Naive thymus-derived CD8-positive, alpha-beta T cell (primary cell): ENCODE measurements around the gene MAB21L1. TPM values are rescaled to one million over a fixed set of nuclear protein-coding genes. Genes with fewer than 3 reads are reported as not detected.

ENCODE experiments used
- ATAC-seq, 2 donors: fragments of 150-1000 bp; cut with Tn5 transposase in 1 of 2; sonication (Bioruptor Pico), chemical (Tn5 transposase) in 1 of 2; 1 replicate in 1 of 2; 2 replicates in 1 of 2; pipeline ENCODE4 v1.10.0; 2021; ENCODE audit warnings: mild to moderate bottlenecking in 2 of 2, moderate library complexity in 2 of 2
- POLR2A ChIA-PET: fragments of 350-600 bp; sonication (Branson Sonifier 250); formaldehyde crosslinking; loops from one replicate; lab custom pipeline; 2021; ENCODE audit warnings: antibody characterized with exemption; lab: Charles Lee
- DNase-seq, 10 donors: peaks; one replicate each; pipeline versions ENCODE4 v3.0.0 to v3.0.0-alpha.2; 2020 to 2022
- H3K27ac Mint-ChIP-seq, 10 donors: one replicate each; pipeline ENCODE4 v1.8.0; 2020 to 2022; ENCODE audit warnings: mild to moderate bottlenecking in 10 of 10, mixed read lengths in 10 of 10, moderate library complexity in 4 of 10, inconsistent platforms in 1 of 10
- H3K27me3 Mint-ChIP-seq, 5 donors: one replicate each; pipeline ENCODE4 v1.8.0; 2021 to 2022; ENCODE audit warnings: mixed read lengths in 5 of 5
- H3K36me3 Mint-ChIP-seq, 3 donors: one replicate each; pipeline ENCODE4 v1.8.0; 2020 to 2022; ENCODE audit warnings: mixed read lengths in 3 of 3, mild to moderate bottlenecking in 2 of 3, inconsistent platforms in 1 of 3
- H3K4me1 Mint-ChIP-seq, 4 donors: one replicate each; pipeline ENCODE4 v1.8.0; 2021 to 2022; ENCODE audit warnings: mixed read lengths in 4 of 4
- H3K4me3 Mint-ChIP-seq, 10 donors: one replicate each; pipeline ENCODE4 v1.8.0; 2020 to 2022; ENCODE audit warnings: mild to moderate bottlenecking in 10 of 10, mixed read lengths in 10 of 10, moderate library complexity in 6 of 10, inconsistent platforms in 1 of 10
- H3K9me3 Mint-ChIP-seq, 9 donors: one replicate each; pipeline ENCODE4 v1.8.0; 2020 to 2022; ENCODE audit warnings: mixed read lengths in 9 of 9, mild to moderate bottlenecking in 3 of 9, inconsistent platforms in 1 of 9, moderate library complexity in 1 of 9
- polyA plus RNA-seq, 3 donors: library from polyadenylated mRNA; unstranded; fragments of 300-500 nt; fragmentation: Illumina TruSeq; gene quantifications; one replicate each; pipeline ENCODE4 v1.2.3, GENCODE V29; 2021
- total RNA-seq, 8 experiments: library from RNA in 2 of 8; stranded (reverse) in 2 of 8; gene quantifications; one replicate each; pipeline ENCODE4 v1.2.3 and lab custom pipeline; 2021 to 2026

The MAB21L1 gene
- not detected for total RNA-seq
- not detected for polyA plus RNA-seq
- 0 reads per million in 6 experiments for total RNA-seq (lab: John Stamatoyannopoulos, UW)

DNA sequence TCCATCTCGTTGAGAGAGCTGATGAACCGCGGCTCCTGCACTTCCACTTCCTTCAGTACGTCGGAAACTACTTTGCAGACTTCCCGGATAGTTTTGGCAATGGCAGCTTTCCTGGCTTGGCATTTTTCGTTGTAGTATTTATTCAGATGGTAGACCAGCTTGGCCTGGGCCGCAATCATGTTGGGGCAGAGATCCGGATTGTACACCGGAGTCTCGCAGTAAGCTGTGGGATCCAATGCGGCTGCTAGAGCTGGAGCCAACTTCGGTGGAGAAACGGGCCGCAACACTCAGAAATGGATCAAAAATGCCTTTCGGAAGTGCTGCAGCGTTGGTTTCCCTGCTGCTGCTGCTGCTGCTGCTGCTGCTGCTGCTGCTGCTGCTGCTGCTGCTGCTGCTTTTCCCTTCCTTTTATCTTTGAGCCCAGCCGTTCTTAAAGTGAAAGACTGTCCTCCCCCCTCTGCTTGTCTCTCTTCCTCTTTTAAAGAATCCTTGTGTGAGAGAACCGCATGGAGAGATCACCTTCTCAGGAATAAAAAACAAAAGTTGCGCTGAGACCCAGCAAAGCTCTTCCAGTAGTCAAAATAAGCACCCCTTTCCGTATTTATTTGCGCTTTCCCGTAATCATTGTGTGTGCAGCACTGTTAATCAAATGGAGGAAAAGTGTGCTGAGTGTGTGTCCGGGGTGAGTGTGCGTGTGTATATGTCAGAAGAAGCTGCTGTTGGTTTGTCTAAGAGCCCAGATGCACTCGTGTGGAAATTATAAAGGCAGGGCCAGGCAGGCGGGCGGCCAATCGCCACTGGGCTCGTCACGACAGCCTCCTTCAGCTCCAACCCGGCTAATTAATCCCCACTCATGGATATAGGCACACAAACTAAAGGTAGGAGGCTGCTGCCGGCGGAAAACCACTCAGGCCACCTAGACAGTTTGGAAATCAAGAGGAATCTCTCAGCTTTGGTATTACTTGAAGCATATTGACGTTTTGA is at the start of gene MAB21L1:
Gene MAB21L1, minus strand, starts transcription at position 730 of the 984 bp plus-strand sequence. Its CDS starts 551 bp downstream, at position 179.
- Mint-ChIP-seq H3K4me1 (peaks cover 18 to 48% (median 42%) of the 10 kb centered on the region in 4 donors), H3K9me3 (peaks cover 0 to 31% (median 7%) of the 10 kb centered on the region in 9 donors), H3K36me3 (peaks cover 7 to 26% (median 10%) of the 10 kb centered on the region in 3 donors), H3K27me3 (peaks cover 47 to 86% (median 65%) of the 10 kb centered on the region in 5 donors), H3K4me3 (peak within 1 kb of the TSS; percentile 76 to 89 (median 81)), H3K27ac (peak within 1 kb of the TSS in 6 of 10 donors; percentile 17 to 63 (median 38))
- DNase-seq = peak in 4 of 10 donors; percentile 19 to 60 (median 30)
- POLR2A ChIA-PET = no interaction called here
- ATAC-seq = peak; percentile 32 to 46

GRCh38 chr13:35524171-35524570 is 47.7 kb upstream of the MAB21L1 start:
- H3K9me3 Mint-ChIP-seq = no peaks in the 10 kb centered on the region
- peaks cover 0 to 5% (median 0%) of the 10 kb centered on the region in 5 donors for H3K27me3 Mint-ChIP-seq
- DNase-seq (no peak), ATAC-seq (no peak)
- H3K4me3 Mint-ChIP-seq = no peak overlapping the region
- H3K36me3 Mint-ChIP-seq = peaks cover 1 to 5% (median 3%) of the 10 kb centered on the region in 3 donors
- peaks cover 0 to 3% (median 0%) of the 10 kb centered on the region in 4 donors for H3K4me1 Mint-ChIP-seq
- POLR2A ChIA-PET = no interaction called here
- H3K27ac Mint-ChIP-seq = no peak overlapping the region

- ATAC-seq (no peak), DNase-seq (no peak)
- Mint-ChIP-seq H3K9me3 (no peaks in the 10 kb centered on the region), H3K4me3 (no peak overlapping the region), H3K27me3 (peaks cover 0 to 9% (median 0%) of the 10 kb centered on the region in 5 donors), H3K27ac (no peak overlapping the region), H3K36me3 (peaks cover 1 to 5% (median 3%) of the 10 kb centered on the region in 3 donors), H3K4me1 (peaks cover 0 to 3% (median 0%) of the 10 kb centered on the region in 4 donors)
- POLR2A ChIA-PET = no interaction called here
These were observed 42.0 kb upstream of the MAB21L1 start for GRCh38 chr13:35518337-35518946.

DNA sequence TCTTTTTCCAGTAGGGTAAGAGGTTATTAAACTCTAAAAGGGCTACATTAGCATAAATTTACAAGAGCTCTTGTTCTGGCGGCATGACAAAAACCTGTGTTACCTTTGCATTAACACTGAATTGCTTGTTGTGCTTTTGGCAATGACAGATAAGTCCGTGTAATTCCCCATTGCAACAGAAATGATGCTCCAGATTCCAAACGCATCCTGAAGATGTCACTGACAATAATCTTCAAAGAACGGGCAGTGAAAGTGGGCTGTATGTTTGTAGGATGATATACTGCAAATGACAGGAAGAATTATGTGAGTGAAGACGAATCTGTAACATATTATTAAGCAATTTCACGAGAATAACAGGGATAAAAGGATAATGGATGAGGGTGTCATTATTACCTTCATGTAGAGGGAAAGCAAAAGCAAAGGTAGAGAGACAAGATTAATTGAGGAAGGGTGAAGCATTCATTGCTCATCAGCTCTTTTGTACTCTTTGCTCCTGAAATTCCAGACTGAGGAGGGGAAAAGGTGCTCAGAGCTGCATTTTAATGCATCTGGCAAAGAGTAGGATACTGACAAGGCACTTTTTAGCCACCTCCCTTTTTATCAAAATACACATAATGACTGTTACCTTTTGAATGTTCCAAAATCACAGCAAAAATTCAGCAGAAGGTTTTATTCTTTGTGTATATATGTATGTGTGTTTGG is 38.5 kb upstream of the MAB21L1 start:
- Mint-ChIP-seq H3K27ac (no peak overlapping the region), H3K27me3 (peaks cover 0 to 4% (median 0%) of the 10 kb centered on the region in 5 donors), H3K4me1 (peaks cover 0 to 3% (median 0%) of the 10 kb centered on the region in 4 donors), H3K4me3 (no peak overlapping the region), H3K9me3 (no peaks in the 10 kb centered on the region), H3K36me3 (no peaks in the 10 kb centered on the region)
- DNase-seq (no peak), ATAC-seq (no peak)
- POLR2A ChIA-PET = no interaction called here

DNA sequence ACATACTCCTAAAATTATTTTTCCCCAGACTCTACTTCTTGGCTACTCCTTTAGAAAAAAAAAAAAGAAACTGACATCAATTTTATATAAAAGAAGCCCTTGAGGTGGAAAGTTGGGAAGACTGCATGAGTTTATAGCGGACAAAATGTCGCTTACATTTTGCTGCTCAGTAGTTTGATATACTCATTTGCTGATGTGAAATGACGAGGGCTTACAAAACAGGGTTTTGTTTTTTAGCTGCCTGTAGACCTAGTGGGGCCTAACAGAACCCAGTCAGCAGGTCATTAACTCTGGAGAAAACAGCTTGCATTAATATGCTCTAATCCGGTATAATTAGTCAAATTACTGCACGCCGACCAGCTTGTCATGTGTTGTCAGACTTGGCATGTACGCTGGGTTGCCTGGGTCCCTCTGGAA is 37.6 kb upstream of the MAB21L1 start:
- DNase-seq = no peak
- Mint-ChIP-seq H3K4me1 (peaks cover 0 to 3% (median 0%) of the 10 kb centered on the region in 4 donors), H3K27ac (no peak overlapping the region), H3K9me3 (no peaks in the 10 kb centered on the region), H3K27me3 (peaks cover 0 to 4% (median 0%) of the 10 kb centered on the region in 5 donors), H3K36me3 (no peaks in the 10 kb centered on the region), H3K4me3 (no peak overlapping the region)
- POLR2A ChIA-PET = no interaction called here
- no peak for ATAC-seq

GRCh38 chr13:35512271-35512920 is 35.9 kb upstream of the MAB21L1 start:
- no peaks in the 10 kb centered on the region for H3K36me3 Mint-ChIP-seq
- H3K4me1 Mint-ChIP-seq = peaks cover 0 to 3% (median 0%) of the 10 kb centered on the region in 4 donors
- DNase-seq (no peak), ATAC-seq (no peak)
- H3K27ac Mint-ChIP-seq = no peak overlapping the region
- no peaks in the 10 kb centered on the region for H3K9me3 Mint-ChIP-seq
- peaks cover 0 to 4% (median 0%) of the 10 kb centered on the region in 5 donors for H3K27me3 Mint-ChIP-seq
- POLR2A ChIA-PET = no interaction called here
- H3K4me3 Mint-ChIP-seq = no peak overlapping the region

DNA sequence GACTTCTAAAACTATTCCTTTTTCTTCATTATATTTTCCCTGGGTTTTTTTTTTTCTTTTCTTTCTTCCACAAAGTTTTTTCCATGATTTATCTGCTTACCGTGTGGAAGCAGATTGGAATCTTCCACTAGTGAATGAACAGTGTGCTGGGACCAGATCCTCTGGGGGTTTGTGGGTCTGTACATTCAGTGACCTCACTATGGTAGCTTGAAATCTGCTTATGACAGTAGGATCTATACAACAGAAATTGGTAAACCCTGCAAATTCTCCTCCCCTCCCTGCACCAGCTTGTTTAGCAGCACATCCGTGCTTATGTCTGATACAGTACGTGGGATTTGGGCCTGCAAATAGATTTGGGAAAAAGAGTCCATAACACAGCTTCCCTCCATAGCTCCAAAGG is 26.0 kb upstream of the MAB21L1 start:
- H3K9me3 Mint-ChIP-seq = peaks cover 0 to 3% (median 0%) of the 10 kb centered on the region in 9 donors
- H3K36me3 Mint-ChIP-seq = no peaks in the 10 kb centered on the region
- no peaks in the 10 kb centered on the region for H3K27me3 Mint-ChIP-seq
- no peak overlapping the region for H3K27ac Mint-ChIP-seq
- H3K4me1 Mint-ChIP-seq = no peaks in the 10 kb centered on the region
- DNase-seq = no peak
- H3K4me3 Mint-ChIP-seq = no peak overlapping the region
- no peak for ATAC-seq
- POLR2A ChIA-PET = no interaction called here

DNA sequence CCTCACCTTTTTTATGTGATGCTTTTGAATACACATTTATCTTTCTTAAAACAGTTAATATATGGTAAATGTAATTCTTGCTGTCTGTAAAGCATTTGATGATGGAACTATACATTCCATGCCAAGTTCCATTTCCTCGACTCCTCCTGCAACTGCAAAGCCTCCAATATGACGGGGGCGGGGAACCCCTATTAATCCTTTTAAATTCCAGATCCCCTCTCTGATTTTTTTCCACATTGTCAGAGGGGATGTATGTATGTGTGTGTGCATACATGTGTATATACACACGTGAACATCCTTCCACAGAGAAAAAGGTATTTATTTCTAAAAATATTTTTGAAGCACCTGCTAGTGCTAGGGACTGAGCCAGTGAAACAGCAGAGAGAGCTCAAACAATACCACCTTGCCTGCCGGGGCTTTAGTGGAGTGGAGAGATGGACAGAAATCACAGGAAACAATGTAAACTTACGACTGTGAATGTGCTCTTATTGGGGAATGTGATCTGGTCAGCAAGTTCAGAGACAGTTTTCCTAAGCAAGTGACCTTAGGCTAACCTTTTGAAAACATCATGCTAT is 25.3 kb upstream of the MAB21L1 start:
- no peak overlapping the region for H3K4me3 Mint-ChIP-seq
- peaks cover 0 to 3% (median 0%) of the 10 kb centered on the region in 9 donors for H3K9me3 Mint-ChIP-seq
- H3K4me1 Mint-ChIP-seq = no peaks in the 10 kb centered on the region
- H3K27ac Mint-ChIP-seq = no peak overlapping the region
- DNase-seq (no peak), ATAC-seq (no peak)
- POLR2A ChIA-PET = no interaction called here
- H3K27me3 Mint-ChIP-seq = no peaks in the 10 kb centered on the region
- no peaks in the 10 kb centered on the region for H3K36me3 Mint-ChIP-seq

GRCh38 chr13:35500144-35500543 is 23.7 kb upstream of the MAB21L1 start:
- DNase-seq (no peak), ATAC-seq (no peak)
- peaks cover 0 to 4% (median 3%) of the 10 kb centered on the region in 9 donors for H3K9me3 Mint-ChIP-seq
- no peak overlapping the region for H3K27ac Mint-ChIP-seq
- H3K36me3 Mint-ChIP-seq = no peaks in the 10 kb centered on the region
- no peak overlapping the region for H3K4me3 Mint-ChIP-seq
- no peaks in the 10 kb centered on the region for H3K4me1 Mint-ChIP-seq
- POLR2A ChIA-PET = no interaction called here
- no peaks in the 10 kb centered on the region for H3K27me3 Mint-ChIP-seq

GRCh38 chr13:35499676-35500075 is 23.2 kb upstream of the MAB21L1 start:
- H3K27ac Mint-ChIP-seq = no peak overlapping the region

GRCh38 chr13:35499196-35499662 is 22.7 kb upstream of the MAB21L1 start:
- no peaks in the 10 kb centered on the region for H3K4me1 Mint-ChIP-seq
- ATAC-seq (no peak), DNase-seq (no peak)
- no peak overlapping the region for H3K4me3 Mint-ChIP-seq
- no peaks in the 10 kb centered on the region for H3K27me3 Mint-ChIP-seq
- H3K36me3 Mint-ChIP-seq = peaks cover 0 to 3% (median 2%) of the 10 kb centered on the region in 3 donors
- H3K27ac Mint-ChIP-seq = no peak overlapping the region
- POLR2A ChIA-PET = no interaction called here
- peaks cover 0 to 13% (median 3%) of the 10 kb centered on the region in 9 donors for H3K9me3 Mint-ChIP-seq

More at GRCh38 chr13:35499676-35500075, 23.2 kb upstream of the MAB21L1 start:
- ATAC-seq (no peak), DNase-seq (no peak)
- H3K9me3 Mint-ChIP-seq = peaks cover 0 to 8% (median 3%) of the 10 kb centered on the region in 9 donors
- POLR2A ChIA-PET = no interaction called here
- no peaks in the 10 kb centered on the region for H3K4me1 Mint-ChIP-seq
- H3K4me3 Mint-ChIP-seq = no peak overlapping the region
- no peaks in the 10 kb centered on the region for H3K27me3 Mint-ChIP-seq
- H3K36me3 Mint-ChIP-seq = no peaks in the 10 kb centered on the region
